ENCODE measurements around the gene EXOSC6.
"Not testable (repeated sequence)": the region's sequence is repeated elsewhere in the genome, so short reads cannot be mapped to it uniquely, and the experiment has no call there.

EXOSC6 gene

GRCh38 chr16:70226024-70226423, 25.7 kb downstream of the EXOSC6 start:
- H4K91ac ChIP-seq (ENCODE audit: low read depth, low read length); H3K27ac ChIP-seq (ENCODE audit: low read depth, low read length); H2AK5ac ChIP-seq (ENCODE audit: low read length); H4K8ac ChIP-seq (ENCODE audit: low read depth, low read length); H3K18ac ChIP-seq (ENCODE audit: low read length); H3K79me2 ChIP-seq (ENCODE audit: control insufficient read depth, insufficient read depth, low read length, poor library complexity); H3K23ac ChIP-seq (ENCODE audit: low read length); H3K4me3 ChIP-seq (ENCODE audit: low read depth, low read length); H3K36me3 ChIP-seq (ENCODE audit: control insufficient read depth in 1 of 2, insufficient read depth in 2 of 2, low read length in 2 of 2); H2BK120ac ChIP-seq (ENCODE audit: insufficient read depth, low read length, poor library complexity); H2BK5ac ChIP-seq (ENCODE audit: low read depth, low read length, poor library complexity); H3K4me1 ChIP-seq (ENCODE audit: control insufficient read depth in 1 of 2, insufficient read depth in 2 of 2, low read length in 2 of 2); H3K9ac ChIP-seq (ENCODE audit: low read length); H3K14ac ChIP-seq (ENCODE audit: low read length); H3K4me2 ChIP-seq (ENCODE audit: low read length); H2BK12ac ChIP-seq (ENCODE audit: low read length); H3K27me3 ChIP-seq (ENCODE audit: insufficient read depth, low read length); H2AFZ ChIP-seq (ENCODE audit: insufficient read depth, low read length, poor library complexity); H3K9me3 ChIP-seq (ENCODE audit: insufficient read depth, low read depth, low read length); DNase-seq; H4K12ac ChIP-seq (ENCODE audit: low read depth, low read length); H3K79me1 ChIP-seq (ENCODE audit: low read length); H3K4ac ChIP-seq (ENCODE audit: low read depth, low read length): not testable (repeated sequence)

- not testable (repeated sequence) for H4K12ac ChIP-seq (ENCODE audit: low read depth, low read length); H3K4me2 ChIP-seq (ENCODE audit: low read length); H3K36me3 ChIP-seq (ENCODE audit: control insufficient read depth in 1 of 2, insufficient read depth in 2 of 2, low read length in 2 of 2); H4K8ac ChIP-seq (ENCODE audit: low read depth, low read length); H3K23ac ChIP-seq (ENCODE audit: low read length); H3K4me1 ChIP-seq (ENCODE audit: control insufficient read depth in 1 of 2, insufficient read depth in 2 of 2, low read length in 2 of 2); H2BK12ac ChIP-seq (ENCODE audit: low read length); H4K91ac ChIP-seq (ENCODE audit: low read depth, low read length); H3K27ac ChIP-seq (ENCODE audit: low read depth, low read length); DNase-seq; H3K14ac ChIP-seq (ENCODE audit: low read length); H3K79me1 ChIP-seq (ENCODE audit: low read length); H3K18ac ChIP-seq (ENCODE audit: low read length); H3K4me3 ChIP-seq (ENCODE audit: low read depth, low read length); H3K9me3 ChIP-seq (ENCODE audit: insufficient read depth, low read depth, low read length); H3K79me2 ChIP-seq (ENCODE audit: control insufficient read depth, insufficient read depth, low read length, poor library complexity); H3K9ac ChIP-seq (ENCODE audit: low read length); H3K4ac ChIP-seq (ENCODE audit: low read depth, low read length); H2BK120ac ChIP-seq (ENCODE audit: insufficient read depth, low read length, poor library complexity); H3K27me3 ChIP-seq (ENCODE audit: insufficient read depth, low read length); H2AK5ac ChIP-seq (ENCODE audit: low read length); H2AFZ ChIP-seq (ENCODE audit: insufficient read depth, low read length, poor library complexity); H2BK5ac ChIP-seq (ENCODE audit: low read depth, low read length, poor library complexity)
- no CpG with 5 or more reads among the region's 4 CpGs for WGBS (ENCODE audit: extremely low coverage, insufficient coverage, insufficient read length)
Measured at GRCh38 chr16:70225430-70225829, 26.3 kb downstream of the EXOSC6 start.

- not testable (repeated sequence) for H4K8ac ChIP-seq (ENCODE audit: low read depth, low read length); H3K14ac ChIP-seq (ENCODE audit: low read length); H3K18ac ChIP-seq (ENCODE audit: low read length); H3K79me1 ChIP-seq (ENCODE audit: low read length); H3K27ac ChIP-seq (ENCODE audit: low read depth, low read length); DNase-seq; H3K36me3 ChIP-seq (ENCODE audit: control insufficient read depth in 1 of 2, insufficient read depth in 2 of 2, low read length in 2 of 2); H3K4me3 ChIP-seq (ENCODE audit: low read depth, low read length); H3K9me3 ChIP-seq (ENCODE audit: insufficient read depth, low read depth, low read length); H3K79me2 ChIP-seq (ENCODE audit: control insufficient read depth, insufficient read depth, low read length, poor library complexity); H4K12ac ChIP-seq (ENCODE audit: low read depth, low read length); H3K4me2 ChIP-seq (ENCODE audit: low read length); H3K4me1 ChIP-seq (ENCODE audit: control insufficient read depth in 1 of 2, insufficient read depth in 2 of 2, low read length in 2 of 2); H2AK5ac ChIP-seq (ENCODE audit: low read length); H2BK12ac ChIP-seq (ENCODE audit: low read length); H3K9ac ChIP-seq (ENCODE audit: low read length); H3K27me3 ChIP-seq (ENCODE audit: insufficient read depth, low read length); H2AFZ ChIP-seq (ENCODE audit: insufficient read depth, low read length, poor library complexity); H2BK120ac ChIP-seq (ENCODE audit: insufficient read depth, low read length, poor library complexity); H4K91ac ChIP-seq (ENCODE audit: low read depth, low read length); H3K23ac ChIP-seq (ENCODE audit: low read length); H3K4ac ChIP-seq (ENCODE audit: low read depth, low read length); H2BK5ac ChIP-seq (ENCODE audit: low read depth, low read length, poor library complexity)
- no CpG with 5 or more reads among the region's 24 CpGs for WGBS (ENCODE audit: extremely low coverage, insufficient coverage, insufficient read length)
Measured at GRCh38 chr16:70224645-70225044, 27.1 kb downstream of the EXOSC6 start.

GRCh38 chr16:70223971-70224513, 27.7 kb downstream of the EXOSC6 start:
- H3K14ac ChIP-seq (ENCODE audit: low read length); H2AK5ac ChIP-seq (ENCODE audit: low read length); H3K27me3 ChIP-seq (ENCODE audit: insufficient read depth, low read length); H3K4me1 ChIP-seq (ENCODE audit: control insufficient read depth in 1 of 2, insufficient read depth in 2 of 2, low read length in 2 of 2); H2AFZ ChIP-seq (ENCODE audit: insufficient read depth, low read length, poor library complexity); H3K4ac ChIP-seq (ENCODE audit: low read depth, low read length); H2BK120ac ChIP-seq (ENCODE audit: insufficient read depth, low read length, poor library complexity); H3K9ac ChIP-seq (ENCODE audit: low read length); DNase-seq; H3K18ac ChIP-seq (ENCODE audit: low read length); H3K36me3 ChIP-seq (ENCODE audit: control insufficient read depth in 1 of 2, insufficient read depth in 2 of 2, low read length in 2 of 2); H4K12ac ChIP-seq (ENCODE audit: low read depth, low read length); H3K4me2 ChIP-seq (ENCODE audit: low read length); H2BK12ac ChIP-seq (ENCODE audit: low read length); H3K79me2 ChIP-seq (ENCODE audit: control insufficient read depth, insufficient read depth, low read length, poor library complexity); H3K27ac ChIP-seq (ENCODE audit: low read depth, low read length); H3K23ac ChIP-seq (ENCODE audit: low read length); H3K4me3 ChIP-seq (ENCODE audit: low read depth, low read length); H3K9me3 ChIP-seq (ENCODE audit: insufficient read depth, low read depth, low read length); H3K79me1 ChIP-seq (ENCODE audit: low read length); H4K8ac ChIP-seq (ENCODE audit: low read depth, low read length); H4K91ac ChIP-seq (ENCODE audit: low read depth, low read length); H2BK5ac ChIP-seq (ENCODE audit: low read depth, low read length, poor library complexity): not testable (repeated sequence)
- WGBS (ENCODE audit: extremely low coverage, insufficient coverage, insufficient read length) = no CpG with 5 or more reads among the region's 3 CpGs

All from trophoblast cell (in vitro differentiated cells and primary cell).